Astrocyte (in vitro differentiated cells and primary cell): Measurements from ENCODE around the gene OXER1. TPM values are rescaled to one million over a fixed set of nuclear protein-coding genes. Genes with fewer than 3 reads are reported as not detected.

Experiments used
- DNase-seq: peaks from one replicate; pipeline ENCODE4 v3.0.0-alpha.2; 2010; ENCODE audit warnings: low read depth
- FAIRE-seq: peaks from 2 replicates; lab custom pipeline; 2011; peaks lifted over from hg19 to GRCh38; lab: Jason Lieb, UNC
- H2AFZ ChIP-seq: 2 replicates; pipeline ENCODE4 v1.6.0; 2012; ENCODE audit warnings: low read depth, low read length, inconsistent platforms
- H3K27ac ChIP-seq: 2 replicates; pipeline ENCODE4 v1.5.1; 2011; ENCODE audit warnings: low read depth, low read length, inconsistent platforms
- H3K27me3 ChIP-seq: 2 replicates; pipeline ENCODE4 v1.6.0; 2011; ENCODE audit warnings: low read length, inconsistent platforms; ENCODE audit not compliant: insufficient read depth
- H3K36me3 ChIP-seq: 2 replicates; pipeline ENCODE4 v1.5.1; 2011; ENCODE audit warnings: low read length, inconsistent platforms; ENCODE audit not compliant: insufficient read depth
- H3K4me1 ChIP-seq: 2 replicates; pipeline ENCODE4 v1.5.1; 2011; ENCODE audit warnings: low read length, inconsistent platforms; ENCODE audit not compliant: insufficient read depth
- H3K4me2 ChIP-seq: 2 replicates; pipeline ENCODE4 v1.6.0; 2012; ENCODE audit warnings: low read length, inconsistent platforms
- H3K4me3 ChIP-seq: 2 replicates; pipeline ENCODE4 v1.5.1; 2011; ENCODE audit warnings: low read depth, mild to moderate bottlenecking, low read length, inconsistent platforms; ENCODE audit not compliant: insufficient read depth
- H3K79me2 ChIP-seq: 2 replicates; pipeline ENCODE4 v1.6.0; 2012; ENCODE audit warnings: mild to moderate bottlenecking, low read length, inconsistent platforms; ENCODE audit not compliant: insufficient read depth
- H3K9ac ChIP-seq: 2 replicates; pipeline ENCODE4 v1.6.0; 2012; ENCODE audit warnings: mild to moderate bottlenecking, low read length, inconsistent platforms
- H3K9me3 ChIP-seq: 2 replicates; pipeline ENCODE4 v1.5.1; 2012; ENCODE audit warnings: low read depth, mild to moderate bottlenecking, low read length, inconsistent platforms; ENCODE audit not compliant: insufficient read depth
- H4K20me1 ChIP-seq: 2 replicates; pipeline ENCODE4 v1.6.0; 2012; ENCODE audit warnings: low read length, inconsistent platforms; ENCODE audit not compliant: insufficient read depth
- H3K27ac Mint-ChIP-seq: one replicate; pipeline ENCODE4 v1.8.0; 2021; ENCODE audit warnings: mild to moderate bottlenecking, mixed read lengths; ENCODE audit not compliant: unreplicated experiment
- H3K27me3 Mint-ChIP-seq: one replicate; pipeline ENCODE4 v1.8.0; 2021; ENCODE audit warnings: low read depth, mixed read lengths; ENCODE audit not compliant: unreplicated experiment
- H3K36me3 Mint-ChIP-seq: one replicate; pipeline ENCODE4 v1.8.0; 2021; ENCODE audit warnings: low read depth, mixed read lengths; ENCODE audit not compliant: unreplicated experiment
- H3K4me1 Mint-ChIP-seq: one replicate; pipeline ENCODE4 v1.8.0; 2021; ENCODE audit warnings: low read depth, mixed read lengths; ENCODE audit not compliant: unreplicated experiment
- H3K4me3 Mint-ChIP-seq: one replicate; pipeline ENCODE4 v1.8.0; 2021; ENCODE audit warnings: mild to moderate bottlenecking, moderate library complexity, mixed read lengths; ENCODE audit not compliant: unreplicated experiment
- H3K9me3 Mint-ChIP-seq: one replicate; pipeline ENCODE4 v1.8.0; 2021; ENCODE audit warnings: mild to moderate bottlenecking, mixed read lengths; ENCODE audit not compliant: unreplicated experiment
- EZH2 ChIP-seq: IDR thresholded peaks from 2 replicates; pipeline ENCODE4 v1.6.1; 2012; ENCODE audit warnings: mild to moderate bottlenecking, low read length, inconsistent platforms; ENCODE audit not compliant: insufficient read depth
- total RNA-seq: library from RNA; stranded (reverse); gene quantifications from 2 replicates; pipeline ENCODE4 v1.2.1, GENCODE V29; 2021
- TF ChIP-seq, protein P1 (sequence below): IDR thresholded peaks from 2 replicates; pipeline ENCODE4 v1.5.1; 2011; ENCODE audit warnings: low read depth, mild to moderate bottlenecking, inconsistent platforms, low read length, moderate library complexity; ENCODE audit not compliant: insufficient read depth

The OXER1 gene
- total RNA-seq, 1 donor from 2014 or later: 0.39 TPM

DNA sequence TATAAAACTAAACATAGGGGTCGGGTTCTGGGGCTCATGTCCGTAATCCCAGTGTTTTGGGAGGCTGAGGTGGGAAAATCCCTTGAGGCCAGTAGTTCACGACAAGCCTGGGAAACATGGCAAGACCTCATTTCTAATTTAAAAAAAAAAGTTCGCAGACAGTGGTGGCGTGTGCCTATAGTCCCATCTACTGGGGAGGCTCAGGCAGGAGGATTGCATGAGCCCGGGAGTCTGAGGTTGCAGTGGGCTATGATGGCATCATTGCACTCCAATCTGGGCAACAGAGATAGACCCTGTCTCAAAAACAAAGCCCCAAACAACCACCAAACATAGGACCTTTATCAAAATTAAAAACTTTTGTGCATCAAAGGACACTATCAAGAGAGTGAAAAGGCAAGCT is 38.2 kb upstream of the OXER1 start:
- FAIRE-seq: no peak
- Histone ChIP-seq H3K27me3 (no peaks in the 10 kb centered on the region), H3K27ac (no peak overlapping the region), H3K9me3 (no peaks in the 10 kb centered on the region), H2AFZ (no peak overlapping the region), H3K4me3 (no peak overlapping the region), H3K4me2 (no peak overlapping the region), H3K79me2 (no peaks in the 10 kb centered on the region), H3K4me1 (no peaks in the 10 kb centered on the region), H3K9ac (no peak overlapping the region), H3K36me3 (no peaks in the 10 kb centered on the region), H4K20me1 (no peaks in the 10 kb centered on the region)
- TF ChIP-seq, protein P1, sequence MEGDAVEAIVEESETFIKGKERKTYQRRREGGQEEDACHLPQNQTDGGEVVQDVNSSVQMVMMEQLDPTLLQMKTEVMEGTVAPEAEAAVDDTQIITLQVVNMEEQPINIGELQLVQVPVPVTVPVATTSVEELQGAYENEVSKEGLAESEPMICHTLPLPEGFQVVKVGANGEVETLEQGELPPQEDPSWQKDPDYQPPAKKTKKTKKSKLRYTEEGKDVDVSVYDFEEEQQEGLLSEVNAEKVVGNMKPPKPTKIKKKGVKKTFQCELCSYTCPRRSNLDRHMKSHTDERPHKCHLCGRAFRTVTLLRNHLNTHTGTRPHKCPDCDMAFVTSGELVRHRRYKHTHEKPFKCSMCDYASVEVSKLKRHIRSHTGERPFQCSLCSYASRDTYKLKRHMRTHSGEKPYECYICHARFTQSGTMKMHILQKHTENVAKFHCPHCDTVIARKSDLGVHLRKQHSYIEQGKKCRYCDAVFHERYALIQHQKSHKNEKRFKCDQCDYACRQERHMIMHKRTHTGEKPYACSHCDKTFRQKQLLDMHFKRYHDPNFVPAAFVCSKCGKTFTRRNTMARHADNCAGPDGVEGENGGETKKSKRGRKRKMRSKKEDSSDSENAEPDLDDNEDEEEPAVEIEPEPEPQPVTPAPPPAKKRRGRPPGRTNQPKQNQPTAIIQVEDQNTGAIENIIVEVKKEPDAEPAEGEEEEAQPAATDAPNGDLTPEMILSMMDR: no peak
- no peak for TF ChIP-seq EZH2
- H3K27ac Mint-ChIP-seq: no peak overlapping the region
- H3K36me3 Mint-ChIP-seq: no peaks in the 10 kb centered on the region
- H3K9me3 Mint-ChIP-seq: no peaks in the 10 kb centered on the region
- H3K4me1 Mint-ChIP-seq: no peaks in the 10 kb centered on the region
- no peaks in the 10 kb centered on the region for H3K27me3 Mint-ChIP-seq
- DNase-seq: no peak
- H3K4me3 Mint-ChIP-seq: no peak overlapping the region

DNA sequence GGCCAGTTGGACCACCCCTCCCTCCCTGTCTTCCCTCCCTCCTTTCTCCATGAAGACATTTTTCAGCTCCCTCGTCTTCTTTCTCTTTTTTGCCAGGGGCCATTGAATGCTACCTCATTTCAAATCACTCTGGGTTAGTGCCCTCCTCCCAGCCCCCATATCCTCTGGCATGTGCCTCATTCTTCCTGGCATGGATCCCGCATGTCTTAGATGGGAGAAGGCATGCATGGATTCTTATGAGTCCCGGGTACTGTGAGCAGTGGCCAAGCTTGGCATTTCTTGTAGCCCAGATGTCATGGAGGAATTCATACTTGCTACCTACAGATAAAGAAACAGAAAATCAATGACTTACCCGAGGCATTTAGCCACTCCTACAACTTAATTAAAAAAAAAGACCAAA is 37.4 kb upstream of the OXER1 start:
- Histone ChIP-seq H3K27me3 (no peaks in the 10 kb centered on the region), H3K4me1 (no peaks in the 10 kb centered on the region), H3K4me3 (no peak overlapping the region), H3K27ac (no peak overlapping the region), H3K79me2 (no peaks in the 10 kb centered on the region), H4K20me1 (no peaks in the 10 kb centered on the region), H3K9me3 (no peaks in the 10 kb centered on the region), H3K4me2 (no peak overlapping the region), H2AFZ (no peak overlapping the region), H3K36me3 (no peaks in the 10 kb centered on the region), H3K9ac (no peak overlapping the region)
- Mint-ChIP-seq H3K4me1 (peaks cover 1% of the 10 kb centered on the region), H3K9me3 (no peaks in the 10 kb centered on the region), H3K36me3 (no peaks in the 10 kb centered on the region), H3K27me3 (no peaks in the 10 kb centered on the region), H3K4me3 (no peak overlapping the region), H3K27ac (no peak overlapping the region)
- no peak for DNase-seq
- FAIRE-seq: no peak
- no peak for TF ChIP-seq EZH2
- TF ChIP-seq, protein P1: no peak

DNA sequence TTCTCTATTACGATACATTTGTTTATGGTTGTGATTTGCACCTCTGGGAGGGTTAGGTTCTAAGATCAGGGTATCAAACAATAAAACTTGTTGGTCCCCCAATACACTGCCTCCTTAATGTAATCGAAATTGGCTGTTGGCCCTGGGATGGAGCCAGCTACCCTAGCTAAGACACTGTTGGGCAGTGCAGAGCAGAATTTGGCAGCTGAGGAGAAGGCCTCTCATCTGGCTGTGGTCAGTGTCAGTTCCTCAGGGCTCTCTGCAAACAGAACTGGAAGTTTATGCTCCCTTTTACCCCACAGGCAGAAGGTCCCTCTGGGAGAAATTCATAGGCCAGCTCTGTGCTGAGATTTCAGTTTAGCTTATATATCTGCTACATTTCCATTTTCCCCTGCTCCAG is 37.0 kb upstream of the OXER1 start:
- H3K36me3 Mint-ChIP-seq: no peaks in the 10 kb centered on the region
- no peaks in the 10 kb centered on the region for H3K4me1 ChIP-seq
- H3K4me3 Mint-ChIP-seq: no peak overlapping the region
- no peaks in the 10 kb centered on the region for H3K27me3 ChIP-seq
- H3K4me1 Mint-ChIP-seq: peaks cover 4% of the 10 kb centered on the region
- no peak overlapping the region for H3K27ac Mint-ChIP-seq
- DNase-seq (no peak), FAIRE-seq (no peak)
- no peak overlapping the region for H3K9ac ChIP-seq
- H3K27me3 Mint-ChIP-seq: no peaks in the 10 kb centered on the region
- no peaks in the 10 kb centered on the region for H3K9me3 Mint-ChIP-seq
- TF ChIP-seq, protein P1: no peak
- no peak for TF ChIP-seq EZH2
- no peak overlapping the region for H3K4me2 ChIP-seq
- no peak overlapping the region for H2AFZ ChIP-seq
- no peak overlapping the region for H3K4me3 ChIP-seq
- H3K27ac ChIP-seq: no peak overlapping the region
- no peaks in the 10 kb centered on the region for H3K36me3 ChIP-seq
- no peaks in the 10 kb centered on the region for H3K9me3 ChIP-seq
- H4K20me1 ChIP-seq: no peaks in the 10 kb centered on the region
- H3K79me2 ChIP-seq: no peaks in the 10 kb centered on the region
